GM10248 (cell line): Measurements from ENCODE around the gene ORAI3.
A peak's percentile ranks its signal among the peaks of the same experiment; 100 is the strongest.

Experiments used
- CTCF ChIA-PET: fragments of 300-600 bp; sonication (Branson Sonifier 250); formaldehyde crosslinking; extraction: SDS; loops from one replicate; lab custom pipeline; 2021; ENCODE audit warnings: antibody characterized with exemption; lab: Yijun Ruan, JAX
- POLR2A ChIA-PET: fragments of 350-650 bp; sonication (Branson Sonifier 250); formaldehyde crosslinking; extraction: SDS; loops from one replicate; lab custom pipeline; 2020; ENCODE audit warnings: antibody characterized with exemption; lab: Yijun Ruan, JAX
- DNase-seq: peaks from one replicate; pipeline ENCODE4 v3.0.0; 2012; ENCODE audit errors: extremely low spot score
- CTCF ChIP-seq: IDR thresholded peaks from 2 replicates; pipeline ENCODE4 v1.5.1; 2012; ENCODE audit warnings: mild to moderate bottlenecking, low read depth; ENCODE audit errors: extremely low read depth, missing control alignments, control extremely low read depth

Gene ORAI3

GRCh38 chr16:30969246-30969842, 20.5 kb downstream of the ORAI3 start:
- POLR2A ChIA-PET = no interaction called here

GRCh38 chr16:30971298-30971697, 22.4 kb downstream of the ORAI3 start:
- TF ChIP-seq CTCF = no peak
- ChIA-PET CTCF (interaction anchor here (0.9 to 1.3 kb wide), 5 partner anchors 12 to 146 kb away, joined by 3 to 7 read pairs (median 4); partner anchors contain the start of genes HSD3B7 and KAT8), POLR2A (no interaction called here)
- no peak for DNase-seq

More at GRCh38 chr16:30969246-30969842, 20.5 kb downstream of the ORAI3 start:
- no peak for TF ChIP-seq CTCF
- no peak for DNase-seq
- CTCF ChIA-PET = interaction anchor here (1.0 to 1.7 kb wide), 3 partner anchors 15 to 105 kb away, joined by 4 to 6 read pairs (median 5); partner anchors contain the start of genes HSD3B7, ZNF646 and ZNF668

GRCh38 chr16:30972872-30973271, 24.0 kb downstream of the ORAI3 start:
- ChIA-PET POLR2A (no interaction called here), CTCF (interaction anchor here (1.2 kb wide), 2 partner anchors 12 kb away, joined by 3 read pairs; partner anchors contain the start of gene HSD3B7)
- DNase-seq = no peak
- no peak for TF ChIP-seq CTCF

- no peak for DNase-seq
- ChIA-PET POLR2A (no interaction called here), CTCF (interaction anchor here (1.1 kb wide), 1 partner anchor 9 kb away, joined by 4 read pairs; no protein-coding TSS in a partner anchor)
- no peak for TF ChIP-seq CTCF
Measured at GRCh38 chr16:30974348-30974747, 25.5 kb downstream of the ORAI3 start.

- DNase-seq = no peak
- ChIA-PET POLR2A (no interaction called here), CTCF (interaction anchor here (1.5 kb wide), 1 partner anchor 17 kb away, joined by 3 read pairs; no protein-coding TSS in a partner anchor)
- no peak for TF ChIP-seq CTCF
Measured at GRCh38 chr16:30976486-30976885, 27.6 kb downstream of the ORAI3 start.

- POLR2A ChIA-PET = no interaction called here
Measured at GRCh38 chr16:30977502-30977901, 28.6 kb downstream of the ORAI3 start.

More at GRCh38 chr16:30977502-30977901, 28.6 kb downstream of the ORAI3 start:
- CTCF ChIA-PET = no interaction called here
- DNase-seq = no peak
- peak; percentile 9 for TF ChIP-seq CTCF
